Astrocyte of the cerebellum (primary cell): ENCODE measurements around the gene ABCC3.

Experiments
- DNase-seq: peaks from one replicate; pipeline ENCODE4 v3.0.0-alpha.2; 2011; ENCODE audit warnings: low read depth
- H3K4me3 ChIP-seq: 2 replicates; pipeline ENCODE4 v1.5.1; 2011; ENCODE audit warnings: mild to moderate bottlenecking, low read depth, low read length, moderate library complexity
- CTCF ChIP-seq: IDR thresholded peaks from 2 replicates; pipeline ENCODE4 v1.5.1; 2012; ENCODE audit warnings: low read length, low read depth, moderate library complexity, mild to moderate bottlenecking; ENCODE audit errors: missing control alignments
- in situ Hi-C: cut with HindIII; loops from 2 replicates; pipeline ENCODE4 v1.10.0; 2017; ENCODE audit warnings: low sequenced_read_pairs

Gene ABCC3

GRCh38 chr17:50614471-50615051 is 20.1 kb upstream of the ABCC3 start:
- no peak for TF ChIP-seq CTCF
- in situ Hi-C loops = no loop called here
- no peak overlapping the region for H3K4me3 ChIP-seq
- DNase-seq = no peak

DNA sequence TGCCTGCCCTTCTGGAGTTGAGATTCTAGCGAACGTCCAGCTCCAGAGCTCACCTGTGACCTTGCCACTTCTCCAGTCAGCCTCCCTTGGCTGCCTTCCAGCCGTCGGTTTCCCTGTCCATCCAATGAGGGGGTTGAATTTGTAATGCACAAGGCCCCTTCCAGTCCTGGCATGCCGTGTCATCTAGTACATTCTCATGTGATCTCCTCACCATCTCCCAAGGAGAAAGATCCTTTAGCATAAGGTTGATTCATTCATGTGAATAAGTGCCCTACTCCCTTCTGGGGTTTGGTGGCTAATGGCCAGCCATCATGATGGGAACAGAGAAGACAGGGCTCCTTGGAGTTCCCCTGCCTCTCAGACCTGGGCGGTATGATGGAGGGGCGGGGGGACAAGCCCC is 18.9 kb upstream of the ABCC3 start:
- DNase-seq = no peak
- in situ Hi-C loops = no loop called here
- no peak overlapping the region for H3K4me3 ChIP-seq
- no peak for TF ChIP-seq CTCF

GRCh38 chr17:50618300-50618699 is 16.4 kb upstream of the ABCC3 start:
- no peak for DNase-seq
- H3K4me3 ChIP-seq = no peak overlapping the region
- in situ Hi-C loops = no loop called here
- no peak for TF ChIP-seq CTCF

GRCh38 chr17:50618941-50619340 is 15.7 kb upstream of the ABCC3 start:
- H3K4me3 ChIP-seq = no peak overlapping the region
- no peak for DNase-seq
- no peak for TF ChIP-seq CTCF
- in situ Hi-C loops = no loop called here

DNA sequence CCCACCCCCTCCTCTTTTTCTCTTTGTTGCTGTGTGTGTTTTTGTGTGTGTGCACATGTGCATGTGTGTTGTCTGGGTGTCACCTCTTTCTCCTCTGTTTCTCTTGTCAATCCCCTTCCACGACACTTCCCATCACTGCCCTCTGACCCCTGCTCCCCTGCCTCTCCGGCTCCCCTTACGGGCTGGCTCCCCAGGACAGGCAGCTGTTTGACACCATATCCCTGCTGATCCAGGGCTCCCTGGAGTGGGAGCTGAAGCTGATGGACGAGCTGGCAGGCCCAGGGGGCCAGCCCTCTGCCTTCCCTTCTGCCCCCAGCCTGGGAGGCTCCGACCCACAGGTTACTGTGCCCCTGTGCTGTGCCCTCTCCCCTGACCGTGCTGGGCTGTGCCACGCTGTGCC is 15.2 kb upstream of the ABCC3 start:
- H3K4me3 ChIP-seq = no peak overlapping the region
- in situ Hi-C loops = no loop called here
- TF ChIP-seq CTCF = no peak
- no peak for DNase-seq

DNA sequence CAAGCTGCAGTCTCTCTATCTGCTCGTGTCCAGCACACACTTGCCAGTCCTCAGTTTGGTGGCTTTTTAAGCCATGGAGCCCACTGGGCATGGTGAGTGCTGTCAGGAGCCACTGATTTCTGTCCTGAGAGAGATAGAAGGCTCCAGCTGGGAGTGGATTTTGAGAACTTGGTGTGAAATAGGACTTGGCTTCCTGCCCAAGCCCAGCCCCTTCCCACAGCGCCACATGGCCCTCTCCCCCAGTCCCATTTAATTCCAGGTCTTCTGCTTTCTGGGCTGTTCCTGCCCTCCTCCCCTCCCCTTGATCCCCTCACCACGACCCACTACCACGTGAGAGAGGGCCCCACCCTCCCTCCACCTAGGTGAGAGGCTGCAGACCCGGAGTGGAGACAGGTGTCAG is 14.4 kb upstream of the ABCC3 start:
- H3K4me3 ChIP-seq = no peak overlapping the region
- no peak for DNase-seq
- in situ Hi-C loops = no loop called here
- no peak for TF ChIP-seq CTCF

GRCh38 chr17:50620858-50621257 is 13.8 kb upstream of the ABCC3 start:
- in situ Hi-C loops = no loop called here
- no peak overlapping the region for H3K4me3 ChIP-seq
- TF ChIP-seq CTCF = peak; percentile 37
- no peak for DNase-seq
